Epithelial cell of proximal tubule (primary cell): ENCODE measurements around the gene ANKRD55. TPM values are rescaled to one million over a fixed set of nuclear protein-coding genes. Genes with fewer than 3 reads are reported as not detected.

Source experiments
- DNase-seq: peaks from one replicate; pipeline ENCODE4 v3.0.0-alpha.2; 2011; ENCODE audit warnings: low read depth
- H3K4me3 ChIP-seq: 2 replicates; pipeline ENCODE4 v1.5.1; 2011; ENCODE audit warnings: low read depth, mild to moderate bottlenecking, low read length
- CTCF ChIP-seq: conservative IDR thresholded peaks from 2 replicates; pipeline ENCODE4 v1.5.1; 2012; ENCODE audit warnings: low read depth, mild to moderate bottlenecking, low read length
- total RNA-seq: library from RNA; depleted of rRNA; stranded (reverse); fragments of >200 nt; gene quantifications from 2 replicates; pipeline ENCODE4 v1.2.3, GENCODE V29; 2015

ANKRD55 gene
- total RNA-seq, 1 donor from 2014 or later: not detected

DNA sequence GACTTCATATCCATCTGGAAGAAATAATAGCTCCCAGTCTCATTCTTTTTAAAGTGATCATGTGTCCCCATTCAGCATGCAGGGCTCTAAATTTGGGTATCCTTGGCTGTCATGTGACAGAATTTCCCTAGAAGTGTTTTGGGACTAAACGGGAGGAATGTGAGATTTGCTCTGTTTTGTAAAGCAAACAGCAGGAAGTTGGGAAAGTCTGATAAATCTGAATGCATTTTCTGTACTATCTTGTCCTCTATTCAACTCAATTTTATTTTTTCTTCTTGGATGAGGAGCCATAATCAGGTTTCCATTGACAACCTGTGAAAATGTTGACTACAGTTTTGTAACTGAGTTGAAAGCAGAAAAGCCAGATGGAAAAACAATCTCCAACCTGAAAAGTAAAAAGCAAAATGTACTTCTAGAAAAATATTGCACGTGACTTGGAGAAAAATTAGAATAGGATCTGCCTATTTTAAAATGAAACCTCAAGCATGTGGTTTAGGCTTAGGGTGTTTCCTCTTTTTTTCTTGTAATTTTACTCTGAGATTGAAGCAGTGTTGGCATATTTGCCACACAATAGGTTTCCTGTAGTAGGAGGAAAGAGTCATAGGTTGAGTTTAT lies 162.2 kb downstream of the ANKRD55 start:
- TF ChIP-seq CTCF: no peak
- H3K4me3 ChIP-seq: no peak overlapping the region
- DNase-seq: no peak

DNA sequence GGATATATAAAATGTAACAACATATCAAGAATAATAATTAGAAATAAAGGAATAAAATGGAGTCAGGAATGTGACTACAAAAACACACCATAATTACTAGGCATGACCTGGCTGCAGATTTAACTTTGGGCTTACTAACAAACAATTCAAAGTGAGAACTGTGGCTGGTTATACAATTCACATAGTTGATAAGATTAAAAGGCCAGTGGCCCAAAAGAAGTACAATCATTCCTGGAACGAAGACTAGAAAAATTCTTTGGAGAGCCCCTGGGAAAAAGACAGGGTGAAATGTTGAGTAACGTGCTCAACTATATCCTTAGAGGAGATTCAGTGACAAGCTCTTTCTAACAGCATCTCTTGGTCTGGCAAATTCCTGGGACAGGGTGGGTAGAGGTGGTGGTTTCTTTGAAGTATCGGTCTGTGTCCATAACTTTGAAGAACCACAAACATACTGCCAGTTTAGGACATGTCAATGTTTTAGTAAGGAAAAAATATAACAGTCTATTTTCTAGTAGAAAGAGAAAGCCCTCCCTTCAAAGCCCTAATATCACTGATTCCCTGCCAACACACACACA lies 163.4 kb downstream of the ANKRD55 start:
- TF ChIP-seq CTCF: no peak
- no peak for DNase-seq
- no peak overlapping the region for H3K4me3 ChIP-seq

DNA sequence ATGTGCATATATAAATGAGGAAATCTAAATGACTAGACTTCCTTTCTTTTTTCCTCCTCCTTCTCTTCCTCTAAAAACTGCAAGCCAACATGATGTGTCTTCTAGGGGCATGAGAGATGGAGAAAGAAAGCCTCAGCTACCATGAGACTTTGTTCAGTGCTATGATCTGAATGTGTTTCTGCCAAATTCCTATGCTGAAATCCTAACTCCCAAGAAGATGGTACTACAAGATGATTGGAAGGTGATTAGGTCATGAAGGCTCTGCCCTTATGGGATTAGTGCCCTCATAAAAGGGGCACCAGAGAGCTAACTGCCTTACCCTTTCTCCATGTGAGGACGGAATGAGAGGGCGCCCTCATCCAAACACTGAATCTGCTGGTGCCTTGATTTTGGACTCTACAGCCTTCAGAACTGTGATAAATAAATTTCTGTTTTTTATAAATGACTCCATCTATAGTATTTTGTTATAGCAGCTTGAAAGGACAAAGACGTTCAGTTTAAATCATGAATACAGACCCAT lies 166.1 kb downstream of the ANKRD55 start:
- H3K4me3 ChIP-seq: no peak overlapping the region
- TF ChIP-seq CTCF: no peak
- DNase-seq: no peak

DNA sequence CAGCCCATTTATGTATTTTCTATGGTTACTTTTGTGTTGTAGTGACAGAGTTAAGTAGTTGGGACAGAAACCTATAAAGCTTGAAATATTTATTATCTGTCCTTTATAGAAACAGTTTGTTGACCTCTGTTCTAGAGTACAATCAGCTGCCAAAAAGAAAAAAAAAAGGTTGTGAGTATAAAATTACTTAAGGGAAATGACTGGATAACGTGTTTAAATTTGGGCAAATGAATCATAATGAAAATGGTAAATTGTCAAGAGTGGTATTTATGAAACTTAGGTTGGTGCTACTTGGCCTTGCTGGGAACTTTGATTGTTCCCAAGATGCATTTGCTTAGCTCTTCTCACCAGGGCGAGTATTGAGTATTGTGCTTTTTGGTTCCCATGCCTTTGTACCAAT lies 168.1 kb downstream of the ANKRD55 start:
- no peak overlapping the region for H3K4me3 ChIP-seq
- no peak for DNase-seq
- no peak for TF ChIP-seq CTCF

GRCh38 chr5:56060276-56061110 lies 172.6 kb downstream of the ANKRD55 start:
- TF ChIP-seq CTCF: no peak
- H3K4me3 ChIP-seq: no peak overlapping the region
- no peak for DNase-seq

DNA sequence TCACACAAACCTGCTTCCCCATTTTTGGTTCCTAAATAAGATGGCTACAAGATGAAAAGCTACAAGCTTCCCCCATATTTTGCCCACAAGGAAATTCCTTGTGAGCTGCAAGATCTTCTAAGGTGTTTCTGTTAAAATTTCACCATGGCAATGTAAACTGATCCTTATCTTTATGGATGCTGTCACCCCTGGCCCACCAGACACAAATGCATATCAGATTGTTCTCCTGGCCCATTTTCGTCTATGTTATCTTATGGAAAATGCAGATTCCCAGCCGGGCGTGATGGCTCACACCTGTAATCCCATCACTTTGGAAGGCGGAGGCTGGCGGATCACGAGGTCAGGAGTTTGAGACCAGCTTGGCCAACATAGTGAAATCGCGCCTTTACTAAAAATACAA lies 173.3 kb downstream of the ANKRD55 start:
- DNase-seq: no peak

More for the DNA sequence above, 173.3 kb downstream of the ANKRD55 start:
- H3K4me3 ChIP-seq: no peak overlapping the region
- no peak for TF ChIP-seq CTCF
